ENCODE results near the gene HBE1. TPM values are rescaled to one million over a fixed set of nuclear protein-coding genes. Genes with fewer than 3 reads are reported as not detected.

HBE1 gene
- total and polyA plus RNA-seq, 2 of the 8 experiments (the other 6 are each of a cell fraction or from before 2014, with no cell fraction given), result 0.39 TPM; not detected in 1

- H3K9ac ChIP-seq (replicated peaks in 1 of 4; ENCODE audit: extremely low read depth in 1 of 4, low read depth in 3 of 4, low read length in 3 of 4), result no peak overlapping the region
- no peak overlapping the region for H3K23ac ChIP-seq (ENCODE audit: insufficient read length)
- H3K79me1 ChIP-seq (ENCODE audit: low read depth, low read length), result no peaks in the 10 kb centered on the region
- H3K79me2 ChIP-seq (ENCODE audit: control insufficient read depth in 1 of 2, insufficient read depth in 2 of 2, low read length in 2 of 2), result no peaks in the 10 kb centered on the region
- POLR2A ChIA-PET (ENCODE audit: partially characterized antibody), result no interaction called here
- H3K56ac ChIP-seq (replicated peaks; ENCODE audit: insufficient read length, low read depth, low read length), result no peak overlapping the region
- no peak overlapping the region for H2AK5ac ChIP-seq (ENCODE audit: low read depth, low read length)
- no peak overlapping the region for H3K18ac ChIP-seq (ENCODE audit: extremely low read depth, low read length)
- H4K91ac ChIP-seq (replicated peaks; ENCODE audit: insufficient read length, low read length), result no peak overlapping the region
- H2BK5ac ChIP-seq (ENCODE audit: low read depth, low read length), result no peak overlapping the region
- H2BK120ac ChIP-seq (replicated peaks; ENCODE audit: low read depth, low read length), result no peak overlapping the region
- no peaks in the 10 kb centered on the region for H3K4me1 ChIP-seq (replicated peaks in 1 of 4; ENCODE audit: control insufficient read depth in 3 of 4, insufficient read depth in 4 of 4, low read length in 3 of 4)
- DNase-seq (ENCODE audit: low read depth in 1 of 2, low spot score in 2 of 2) (no peak), FAIRE-seq (no peak)
- CTCF ChIA-PET (ENCODE audit: partially characterized antibody), result interaction anchor here (0.8 kb wide), 1 partner anchor 52 kb away, joined by 3 read pairs; no protein-coding TSS in a partner anchor
- no peak overlapping the region for H2BK12ac ChIP-seq (ENCODE audit: low read depth, low read length)
- 88% methylated on average over 2 of the region's 2 CpGs; no CpG with 5 or more reads in 1 of the 2 experiments for WGBS, 2 experiments (ENCODE audit: extremely low coverage in 1 of 2, insufficient coverage in 1 of 2, insufficient read length in 1 of 2, insufficient replicate concordance in 2 of 2, low coverage in 1 of 2, low lambda C conversion rate in 2 of 2, missing lambda C conversion rate in 1 of 2)
- no peak overlapping the region for H2BK20ac ChIP-seq (ENCODE audit: low read length)
- H3K36me3 ChIP-seq (ENCODE audit: control insufficient read depth in 2 of 4, insufficient read depth in 4 of 4, low read length in 3 of 4), result no peaks in the 10 kb centered on the region
- no peaks in the 10 kb centered on the region for H3K9me3 ChIP-seq (ENCODE audit: insufficient read depth in 2 of 2, low read depth in 1 of 2, low read length in 1 of 2)
- H4K5ac ChIP-seq (ENCODE audit: insufficient read length, low read depth, low read length), result no peak overlapping the region
- H3K4me2 ChIP-seq (ENCODE audit: insufficient read depth in 1 of 2, low read depth in 2 of 2, low read length in 2 of 2), result no peak overlapping the region
- no peak overlapping the region for H2BK15ac ChIP-seq (ENCODE audit: low read length)
- no peak overlapping the region for H3K4ac ChIP-seq (replicated peaks; ENCODE audit: insufficient read length, low read depth, low read length)
- TF ChIP-seq YY1 (IDR thresholded peaks at IDR 0.05; ENCODE audit: low read depth, low read length) (no peak), SP2 (IDR thresholded peaks at IDR 0.05; ENCODE audit: low read length) (no peak), NANOG (IDR thresholded peaks at IDR 0.05; ENCODE audit: insufficient read depth, low read depth, low read length, poor library complexity, severe bottlenecking) (no peak), FOSL1 (IDR thresholded peaks at IDR 0.05; ENCODE audit: insufficient read depth, low read depth, low read length) (no peak), BACH1 (IDR thresholded peaks at IDR 0.05; ENCODE audit: low read length) (no peak)
- no peaks in the 10 kb centered on the region for H4K20me1 ChIP-seq (replicated peaks in 1 of 2; ENCODE audit: control insufficient read depth in 1 of 2, insufficient read depth in 2 of 2, low read length in 2 of 2)
- H3K14ac ChIP-seq (ENCODE audit: insufficient read length), result no peak overlapping the region
- no peaks in the 10 kb centered on the region for H3K27me3 ChIP-seq (replicated peaks in 1 of 4; ENCODE audit: control insufficient read depth in 3 of 4, extremely low read depth in 1 of 4, insufficient read depth in 3 of 4, low read length in 3 of 4)
- no peak overlapping the region for H4K8ac ChIP-seq (ENCODE audit: extremely low read depth, insufficient read depth, low read length)
- no peak overlapping the region for H3K4me3 ChIP-seq (ENCODE audit: extremely low read depth in 1 of 4, insufficient read depth in 2 of 4, low read depth in 3 of 4, low read length in 4 of 4)
- H2AFZ ChIP-seq (ENCODE audit: low read length), result no peak overlapping the region
- H3K27ac ChIP-seq (ENCODE audit: low read depth, low read length), result no peak overlapping the region
- H3K23me2 ChIP-seq (ENCODE audit: low read depth, low read length), result no peaks in the 10 kb centered on the region; the same call in 1 of the 2 replicates
Observed at GRCh38 chr11:5238486-5238885, 31.3 kb downstream of the HBE1 start.

Data from H1 (cell line).